B cell (primary cell): ENCODE results near the gene BCAR3. TPM values are rescaled to one million over a fixed set of nuclear protein-coding genes. Genes with fewer than 3 reads are reported as not detected.

Experiments
- ATAC-seq: fragments of 200-7000 bp; cut with Tn5 transposase; one replicate; pipeline ENCODE4 v1.10.0; 2021; ENCODE audit warnings: low read depth, mild to moderate bottlenecking, moderate number of reproducible peaks, moderate library complexity
- CTCF ChIA-PET: fragments of 350-600 bp; sonication (Branson Sonifier 250); formaldehyde crosslinking; loops from one replicate; lab custom pipeline; 2021; ENCODE audit warnings: antibody characterized with exemption, inconsistent platforms; lab: Charles Lee
- POLR2A ChIA-PET: fragments of 350-600 bp; sonication (Branson Sonifier 250); formaldehyde crosslinking; loops from one replicate; lab custom pipeline; 2021; ENCODE audit warnings: antibody characterized with exemption; lab: Charles Lee
- DNase-seq: peaks from one replicate; pipeline ENCODE4 v3.0.0; 2013
- H2AFZ ChIP-seq: 2 replicates; pipeline ENCODE4 v1.6.1; 2012; ENCODE audit warnings: mild to moderate bottlenecking, low read depth, low read length; ENCODE audit not compliant: insufficient read depth, poor library complexity, severe bottlenecking
- H3K27ac ChIP-seq, 2 donors: 1 replicate in 1 of 2; 2 replicates in 1 of 2; pipeline ENCODE4 v1.5.1; 2012 to 2013; ENCODE audit warnings: low read length in 2 of 2, mild to moderate bottlenecking in 2 of 2, moderate library complexity in 1 of 2
- H3K27me3 ChIP-seq, 4 experiments: fragments of 200-600 bp in 1 of 4; sonication (generic) in 1 of 4; replicated peaks in 1 of 4; 1 replicate in 2 of 4; 2 replicates in 2 of 4; pipeline versions ENCODE4 v1.6.1 to v1.7.0; 2013 to 2016; ENCODE audit warnings: low read length in 3 of 4, mild to moderate bottlenecking in 2 of 4, mixed read lengths in 1 of 4, moderate library complexity in 1 of 4; ENCODE audit not compliant: insufficient read depth in 4 of 4, control insufficient read depth in 3 of 4; ENCODE audit errors: control extremely low read depth in 1 of 4
- H3K36me3 ChIP-seq, 2 experiments: replicated peaks in 1 of 2; 1 replicate in 1 of 2; 2 replicates in 1 of 2; pipeline versions ENCODE4 v1.6.1 to v1.7.1; 2013; ENCODE audit warnings: low read length in 1 of 2; ENCODE audit not compliant: insufficient read depth in 2 of 2, control insufficient read depth in 1 of 2; ENCODE audit errors: control extremely low read depth in 1 of 2, extremely low read depth in 1 of 2
- H3K4me1 ChIP-seq, 2 donors: fragments of 200-600 bp in 1 of 2; sonication (generic) in 1 of 2; 1 replicate in 1 of 2; 2 replicates in 1 of 2; pipeline versions ENCODE4 v1.5.1 to v1.6.1; 2013 to 2017; ENCODE audit warnings: low read length in 2 of 2; ENCODE audit not compliant: control insufficient read depth in 2 of 2, insufficient read depth in 2 of 2
- H3K4me2 ChIP-seq: replicated peaks from 2 replicates; pipeline ENCODE3; 2012; ENCODE audit warnings: mild to moderate bottlenecking, low read depth, low read length; ENCODE audit not compliant: poor library complexity, severe bottlenecking
- H3K4me3 ChIP-seq, 5 experiments: fragments of 200-600 bp in 1 of 5; sonication (generic) in 1 of 5; 1 replicate in 3 of 5; 2 replicates in 2 of 5; pipeline versions ENCODE4 v1.5.1 to v1.7.0; 2011 to 2016; ENCODE audit warnings: low read length in 4 of 5, mild to moderate bottlenecking in 4 of 5, low read depth in 2 of 5, control low read depth in 1 of 5, moderate library complexity in 1 of 5; ENCODE audit not compliant: insufficient read depth in 1 of 5; ENCODE audit errors: control extremely low read depth in 1 of 5, extremely low read depth in 1 of 5
- H3K79me2 ChIP-seq: fragments of 200-600 bp; sonication (generic); one replicate; pipeline ENCODE4 v1.6.0; 2016; ENCODE audit warnings: low read length; ENCODE audit not compliant: control insufficient read depth, insufficient read depth
- H3K9ac ChIP-seq: fragments of 200-600 bp; sonication (generic); 2 replicates; pipeline ENCODE4 v1.6.1; 2017; ENCODE audit warnings: mild to moderate bottlenecking, low read length, moderate library complexity
- H3K9me3 ChIP-seq, 3 donors: one replicate each; pipeline versions ENCODE4 v1.6.1 to v1.7.1; 2013; ENCODE audit warnings: low read length in 2 of 3; ENCODE audit not compliant: control insufficient read depth in 2 of 3, insufficient read depth in 1 of 3; ENCODE audit errors: control extremely low read depth in 1 of 3
- H4K20me1 ChIP-seq: 2 replicates; pipeline ENCODE4 v1.6.0; 2012; ENCODE audit warnings: mild to moderate bottlenecking, low read length; ENCODE audit not compliant: insufficient read depth, control insufficient read depth, poor library complexity, severe bottlenecking
- H3K27ac Mint-ChIP-seq: one replicate; pipeline ENCODE4 v1.8.0; 2021; ENCODE audit warnings: mixed read lengths
- H3K27me3 Mint-ChIP-seq: one replicate; pipeline ENCODE4 v1.8.0; 2021; ENCODE audit warnings: mixed read lengths
- H3K4me1 Mint-ChIP-seq: one replicate; pipeline ENCODE4 v1.8.0; 2021; ENCODE audit warnings: mixed read lengths
- H3K4me3 Mint-ChIP-seq: one replicate; pipeline ENCODE4 v1.8.0; 2021; ENCODE audit warnings: mixed read lengths
- H3K9me3 Mint-ChIP-seq: one replicate; pipeline ENCODE4 v1.8.0; 2022; ENCODE audit warnings: mixed read lengths; ENCODE audit not compliant: insufficient read depth
- CTCF ChIP-seq: fragments of 200-600 bp; IDR thresholded peaks from one replicate; pipeline ENCODE4 v1.8.0; 2022; ENCODE audit warnings: antibody characterized with exemption, mild to moderate bottlenecking
- EZH2 ChIP-seq: IDR thresholded peaks from 2 replicates; pipeline ENCODE4 v1.6.1; 2012; ENCODE audit warnings: borderline replicate concordance, low read depth, mild to moderate bottlenecking, moderate library complexity, low read length; ENCODE audit not compliant: insufficient read depth, poor library complexity, severe bottlenecking
- WGBS: methylation state at CpG from one replicate; pipeline ENCODE4 v1.1.5; 2013; ENCODE audit warnings: missing lambda C conversion rate; ENCODE audit not compliant: insufficient coverage; 5-methylcytosine and 5-hydroxymethylcytosine counted together
- intact Hi-C: fragments of 100-400 bp; cut with micrococcal nuclease; formaldehyde crosslinking; loops from one replicate; pipeline ENCODE4 v1.10.0; 2022
- polyA plus RNA-seq: library from polyadenylated mRNA; depleted of rRNA; stranded (reverse); fragments of >200 nt; gene quantifications from 2 replicates; pipeline ENCODE4 v1.2.3, GENCODE V29; 2012
- total RNA-seq, 2 donors: library from RNA; stranded (reverse); fragments of 120-200 nt in 1 of 2; gene quantifications; 1 replicate in 1 of 2; 2 replicates in 1 of 2; pipeline versions ENCODE4 v1.2.3 to v1.2.4, GENCODE V29; 2013 to 2022

Gene BCAR3
- total and polyA plus RNA-seq, 2 donors (not counting 1 experiment from before 2014, with no cell fraction given), result 6.7 to 13.0 TPM

- TF ChIP-seq CTCF (no peak), EZH2 (no peak)
- DNase-seq (no peak), ATAC-seq (no peak)
- ChIA-PET CTCF (interaction anchor here (0.9 to 1.8 kb wide), 2 partner anchors 30 to 103 kb away, joined by 3 to 4 read pairs; no protein-coding TSS in a partner anchor), POLR2A (no interaction called here)
- no peaks in the 10 kb centered on the region for H3K36me3 ChIP-seq
- H3K9ac ChIP-seq, result no peak overlapping the region
- H3K4me1 ChIP-seq, result peaks cover 31 to 53% of the 10 kb centered on the region in 2 donors
- Mint-ChIP-seq H3K9me3 (no peaks in the 10 kb centered on the region), H3K4me3 (no peak overlapping the region), H3K27ac (no peak overlapping the region), H3K4me1 (peaks cover 50% of the 10 kb centered on the region), H3K27me3 (no peaks in the 10 kb centered on the region)
- H3K79me2 ChIP-seq, result no peaks in the 10 kb centered on the region
- 85% methylated on average over 8 of the region's 10 CpGs for WGBS
- no peaks in the 10 kb centered on the region for H3K9me3 ChIP-seq
- no peak overlapping the region for H2AFZ ChIP-seq
- H3K4me3 ChIP-seq, result no peak overlapping the region
- intact Hi-C loops, result no loop called here
- no peak overlapping the region for H3K4me2 ChIP-seq
- no peaks in the 10 kb centered on the region for H4K20me1 ChIP-seq
- no peak overlapping the region for H3K27ac ChIP-seq
- H3K27me3 ChIP-seq, result no peaks in the 10 kb centered on the region
Measured at GRCh38 chr1:93710499-93711453, 29.1 kb upstream of the BCAR3 start.
